Measurements from ENCODE around the gene SEMA5A.
"Not testable (repeated sequence)": the region's sequence is repeated elsewhere in the genome, so short reads cannot be mapped to it uniquely, and the experiment has no call there.

DNA sequence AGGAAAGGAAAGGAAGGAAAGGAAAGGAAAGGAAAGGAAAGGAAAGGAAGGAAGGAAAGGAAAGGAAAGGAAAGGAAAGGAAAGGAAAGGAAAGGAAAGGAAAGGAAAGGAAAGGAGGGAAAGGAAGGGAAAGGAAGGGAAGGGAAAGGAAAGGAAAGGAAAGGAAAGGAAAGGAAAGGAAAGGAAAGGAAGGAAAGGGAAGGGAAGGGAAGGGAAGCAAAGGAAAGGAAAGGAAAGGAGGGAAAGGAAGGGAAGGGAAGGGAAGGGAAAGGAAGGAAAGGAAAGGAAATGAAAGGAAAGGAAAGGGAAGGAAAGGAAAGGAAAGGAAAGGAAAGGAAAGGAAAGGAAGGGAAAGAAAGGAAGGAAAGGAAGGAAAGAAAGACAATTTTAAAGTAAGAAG lies 192.8 kb downstream of the SEMA5A start:
- TF ChIP-seq, protein P1, sequence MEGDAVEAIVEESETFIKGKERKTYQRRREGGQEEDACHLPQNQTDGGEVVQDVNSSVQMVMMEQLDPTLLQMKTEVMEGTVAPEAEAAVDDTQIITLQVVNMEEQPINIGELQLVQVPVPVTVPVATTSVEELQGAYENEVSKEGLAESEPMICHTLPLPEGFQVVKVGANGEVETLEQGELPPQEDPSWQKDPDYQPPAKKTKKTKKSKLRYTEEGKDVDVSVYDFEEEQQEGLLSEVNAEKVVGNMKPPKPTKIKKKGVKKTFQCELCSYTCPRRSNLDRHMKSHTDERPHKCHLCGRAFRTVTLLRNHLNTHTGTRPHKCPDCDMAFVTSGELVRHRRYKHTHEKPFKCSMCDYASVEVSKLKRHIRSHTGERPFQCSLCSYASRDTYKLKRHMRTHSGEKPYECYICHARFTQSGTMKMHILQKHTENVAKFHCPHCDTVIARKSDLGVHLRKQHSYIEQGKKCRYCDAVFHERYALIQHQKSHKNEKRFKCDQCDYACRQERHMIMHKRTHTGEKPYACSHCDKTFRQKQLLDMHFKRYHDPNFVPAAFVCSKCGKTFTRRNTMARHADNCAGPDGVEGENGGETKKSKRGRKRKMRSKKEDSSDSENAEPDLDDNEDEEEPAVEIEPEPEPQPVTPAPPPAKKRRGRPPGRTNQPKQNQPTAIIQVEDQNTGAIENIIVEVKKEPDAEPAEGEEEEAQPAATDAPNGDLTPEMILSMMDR (IDR thresholded peaks at IDR 0.05), result not testable (repeated sequence)
- not testable (repeated sequence) for TF ChIP-seq POLR2A (IDR thresholded peaks at IDR 0.05)

Measured in lower leg skin (tissue), 3 donors.